GM21381 (cell line): ENCODE measurements around the gene ZMYND11.
A peak's percentile ranks its signal among the peaks of the same experiment; 100 is the strongest.
"Not testable (repeated sequence)": the region's sequence is repeated elsewhere in the genome, so short reads cannot be mapped to it uniquely, and the experiment has no call there.

Experiments
- ATAC-seq: cut with Tn5 transposase; IDR thresholded peaks from one replicate; pipeline ENCODE4 v1.9.1; 2021; ENCODE audit warnings: mild to moderate bottlenecking, moderate library complexity; ENCODE audit not compliant: unreplicated experiment

Gene ZMYND11

GRCh38 chr10:132946-133898 is 2.0 kb upstream of the ZMYND11 start:
- no peak for ATAC-seq

- ATAC-seq: peak; percentile 34
These were observed 766 bp upstream of the ZMYND11 start for GRCh38 chr10:134247-135131.

GRCh38 chr10:135601-136464 is 578 bp downstream of the ZMYND11 start:
- ATAC-seq: peak; percentile 31

GRCh38 chr10:136465-136762 is 1.2 kb downstream of the ZMYND11 start:
- peak; percentile 1 for ATAC-seq

- no peak for ATAC-seq
These were observed 1.8 kb downstream of the ZMYND11 start for GRCh38 chr10:137031-137430.

GRCh38 chr10:137606-138005 is 2.4 kb downstream of the ZMYND11 start:
- no peak for ATAC-seq

- ATAC-seq: no peak
These were observed 7.1 kb downstream of the ZMYND11 start for GRCh38 chr10:142371-142770.

- no peak for ATAC-seq
These were observed 17.7 kb downstream of the ZMYND11 start for GRCh38 chr10:152915-153314.

- ATAC-seq: no peak
These were observed 19.1 kb downstream of the ZMYND11 start for GRCh38 chr10:154348-154747.

- ATAC-seq: no peak
These were observed 32.1 kb downstream of the ZMYND11 start for GRCh38 chr10:167383-167782.

GRCh38 chr10:173741-174140 is 38.5 kb downstream of the ZMYND11 start:
- ATAC-seq: no peak

- ATAC-seq: no peak
These were observed 41.4 kb downstream of the ZMYND11 start for GRCh38 chr10:176677-177076.

GRCh38 chr10:178208-178607 is 43.0 kb downstream of the ZMYND11 start:
- no peak for ATAC-seq

- no peak for ATAC-seq
These were observed 43.5 kb downstream of the ZMYND11 start for GRCh38 chr10:178723-179122.

GRCh38 chr10:182441-183201 is 47.4 kb downstream of the ZMYND11 start:
- ATAC-seq: no peak

- no peak for ATAC-seq
These were observed 48.9 kb downstream of the ZMYND11 start for GRCh38 chr10:184174-184573.

- ATAC-seq: no peak
These were observed 49.7 kb downstream of the ZMYND11 start for GRCh38 chr10:184911-185310.

GRCh38 chr10:185571-185970 is 50.3 kb downstream of the ZMYND11 start:
- ATAC-seq: not testable (repeated sequence)

GRCh38 chr10:186911-187310 is 51.7 kb downstream of the ZMYND11 start:
- ATAC-seq: no peak

- no peak for ATAC-seq
These were observed 53.3 kb downstream of the ZMYND11 start for GRCh38 chr10:188546-188945.
